ENCODE data around the gene IFI44L. TPM values are rescaled to one million over a fixed set of nuclear protein-coding genes. Genes with fewer than 3 reads are reported as not detected.

The IFI44L gene
- total and polyA plus RNA-seq, 2 experiments from 2014 or later: 0.23 TPM; not detected in 1

DNA sequence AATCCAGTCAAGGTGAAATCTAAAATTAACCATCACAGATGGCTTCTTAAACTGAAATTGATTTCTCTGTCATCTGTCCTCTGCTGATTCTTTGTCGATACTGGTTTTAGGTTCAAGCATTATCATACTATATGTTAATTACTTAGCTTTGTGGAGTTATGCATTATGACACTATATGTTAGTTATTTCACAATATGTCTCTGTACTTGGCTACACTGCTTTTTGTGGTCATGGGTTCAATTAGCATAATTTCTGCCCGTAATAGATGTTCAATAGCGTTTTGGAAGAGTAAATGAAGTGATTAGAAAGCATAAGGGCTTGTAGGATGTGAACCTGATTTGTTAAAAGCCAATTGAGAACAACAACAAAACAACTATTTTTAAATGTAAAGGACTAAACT lies 57.5 kb downstream of the IFI44L start:
- 81 to 82% methylated on average over 3 of the region's 3 CpGs for WGBS, 2 experiments (ENCODE audit: low coverage in 1 of 2, low lambda C conversion rate in 2 of 2, missing lambda C conversion rate in 2 of 2)
- no peaks in the 10 kb centered on the region for H3F3A ChIP-seq (ENCODE audit: insufficient read depth)

GRCh38 chr1:78678324-78678723 lies 58.1 kb downstream of the IFI44L start:
- Histone ChIP-seq H3K9ac (no peak overlapping the region), H3K9me2 (ENCODE audit: insufficient read depth) (no peaks in the 10 kb centered on the region), H4K20me1 (ENCODE audit: insufficient read depth) (no peaks in the 10 kb centered on the region), H3K27me3 (replicated peaks; ENCODE audit: insufficient read depth) (no peaks in the 10 kb centered on the region), H3K4me1 (ENCODE audit: insufficient read depth) (peaks cover 7% of the 10 kb centered on the region; the same call in 1 of the 2 replicates), H2AFZ (peak overlapping the region; percentile 30; the same call in 1 of the 2 replicates), H3K27ac (no peak overlapping the region), H3K79me2 (ENCODE audit: insufficient read depth) (no peaks in the 10 kb centered on the region), H3F3A (ENCODE audit: insufficient read depth) (no peaks in the 10 kb centered on the region), H3K9me3 (ENCODE audit: low read depth) (no peaks in the 10 kb centered on the region), H3K4me3 (no peak overlapping the region), H3K4me2 (ENCODE audit: unreplicated experiment) (no peak overlapping the region), H3K36me3 (ENCODE audit: low read depth) (no peaks in the 10 kb centered on the region)
- TF ChIP-seq EZH2phosphoT487 (IDR thresholded peaks at IDR 0.05; ENCODE audit: insufficient read depth, low read depth) (no peak), EZH2 (IDR thresholded peaks at IDR 0.05; ENCODE audit: insufficient read depth, poor library complexity, severe bottlenecking) (no peak)
- in situ Hi-C loops (cut with MboI): loop anchor here (25.0 kb wide), 1 partner anchor 509 kb away; no protein-coding TSS in a partner anchor
- DNase-seq: no peak

More for the DNA sequence above, 57.5 kb downstream of the IFI44L start:
- H3K4me1 ChIP-seq (ENCODE audit: insufficient read depth): peaks cover 6% of the 10 kb centered on the region; the same call in 1 of the 2 replicates
- peak overlapping the region; percentile 30; the same call in 1 of the 2 replicates for H2AFZ ChIP-seq
- in situ Hi-C loops (cut with MboI): loop anchor here (25.0 kb wide), 1 partner anchor 510 kb away; no protein-coding TSS in a partner anchor
- H3K36me3 ChIP-seq (ENCODE audit: low read depth): no peaks in the 10 kb centered on the region
- TF ChIP-seq EZH2phosphoT487 (IDR thresholded peaks at IDR 0.05; ENCODE audit: insufficient read depth, low read depth): no peak
- TF ChIP-seq EZH2 (IDR thresholded peaks at IDR 0.05; ENCODE audit: insufficient read depth, poor library complexity, severe bottlenecking): no peak
- H3K4me2 ChIP-seq (ENCODE audit: unreplicated experiment): no peak overlapping the region
- no peaks in the 10 kb centered on the region for H3K27me3 ChIP-seq (replicated peaks; ENCODE audit: insufficient read depth)
- no peaks in the 10 kb centered on the region for H3K9me2 ChIP-seq (ENCODE audit: insufficient read depth)
- no peak overlapping the region for H3K4me3 ChIP-seq
- no peak overlapping the region for H3K9ac ChIP-seq
- no peak overlapping the region for H3K27ac ChIP-seq
- H3K9me3 ChIP-seq (ENCODE audit: low read depth): no peaks in the 10 kb centered on the region
- DNase-seq: no peak
- no peaks in the 10 kb centered on the region for H4K20me1 ChIP-seq (ENCODE audit: insufficient read depth)
- H3K79me2 ChIP-seq (ENCODE audit: insufficient read depth): no peaks in the 10 kb centered on the region

DNA sequence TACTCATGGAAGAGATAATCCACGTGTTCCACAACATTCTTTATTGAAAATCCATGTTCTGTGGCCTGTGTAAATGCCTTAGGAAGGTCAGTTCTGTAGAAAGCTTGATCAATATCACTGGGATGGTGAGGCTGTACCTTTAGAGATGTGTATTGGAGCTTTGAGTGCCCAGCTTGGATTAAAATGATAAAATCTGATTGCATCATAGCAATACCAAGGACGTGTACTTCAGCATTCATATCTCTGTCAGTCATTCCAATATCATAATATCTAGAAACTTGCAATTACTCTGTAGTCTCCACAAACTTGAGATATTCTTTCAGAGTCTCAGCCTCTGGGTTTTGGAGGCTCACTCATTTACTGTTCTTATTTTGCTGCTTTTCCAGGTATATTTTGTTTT lies 61.0 kb downstream of the IFI44L start:
- no peak for TF ChIP-seq EZH2phosphoT487 (IDR thresholded peaks at IDR 0.05; ENCODE audit: insufficient read depth, low read depth)
- no peak for TF ChIP-seq EZH2 (IDR thresholded peaks at IDR 0.05; ENCODE audit: insufficient read depth, poor library complexity, severe bottlenecking)
- H3F3A ChIP-seq (ENCODE audit: insufficient read depth): no peaks in the 10 kb centered on the region
- no peaks in the 10 kb centered on the region for H3K27me3 ChIP-seq (replicated peaks; ENCODE audit: insufficient read depth)
- WGBS, 2 experiments (ENCODE audit: low coverage in 1 of 2, low lambda C conversion rate in 2 of 2, missing lambda C conversion rate in 2 of 2): 72 to 89% methylated on average over 2 of the region's 2 CpGs
- no peak overlapping the region for H3K4me2 ChIP-seq (ENCODE audit: unreplicated experiment)
- H3K4me1 ChIP-seq (ENCODE audit: insufficient read depth): peaks cover 7% of the 10 kb centered on the region; the same call in 1 of the 2 replicates
- no peaks in the 10 kb centered on the region for H3K36me3 ChIP-seq (ENCODE audit: low read depth)
- H3K79me2 ChIP-seq (ENCODE audit: insufficient read depth): no peaks in the 10 kb centered on the region
- no peaks in the 10 kb centered on the region for H3K9me3 ChIP-seq (ENCODE audit: low read depth)
- no peak overlapping the region for H3K27ac ChIP-seq
- no peaks in the 10 kb centered on the region for H3K9me2 ChIP-seq (ENCODE audit: insufficient read depth)
- in situ Hi-C loops (cut with MboI): loop anchor here (25.0 kb wide), 1 partner anchor 506 kb away; no protein-coding TSS in a partner anchor
- H2AFZ ChIP-seq: no peak overlapping the region
- no peak overlapping the region for H3K9ac ChIP-seq
- no peaks in the 10 kb centered on the region for H4K20me1 ChIP-seq (ENCODE audit: insufficient read depth)
- no peak overlapping the region for H3K4me3 ChIP-seq
- DNase-seq: no peak

GRCh38 chr1:78682496-78682895 lies 62.2 kb downstream of the IFI44L start:
- in situ Hi-C loops (cut with MboI): loop anchor here (25.0 kb wide), 1 partner anchor 505 kb away; no protein-coding TSS in a partner anchor

More at GRCh38 chr1:78682496-78682895, 62.2 kb downstream of the IFI44L start:
- no peak overlapping the region for H3K4me2 ChIP-seq (ENCODE audit: unreplicated experiment)
- no peaks in the 10 kb centered on the region for H3K36me3 ChIP-seq (ENCODE audit: low read depth)
- no peak overlapping the region for H3K4me3 ChIP-seq
- no peaks in the 10 kb centered on the region for H3K27me3 ChIP-seq (replicated peaks; ENCODE audit: insufficient read depth)
- H3K9me2 ChIP-seq (ENCODE audit: insufficient read depth): no peaks in the 10 kb centered on the region
- no peaks in the 10 kb centered on the region for H3K79me2 ChIP-seq (ENCODE audit: insufficient read depth)
- whole genome bisulfite sequencing, 2 experiments (ENCODE audit: low coverage in 1 of 2, low lambda C conversion rate in 2 of 2, missing lambda C conversion rate in 2 of 2): 69 to 70% methylated on average over 3 of the region's 3 CpGs
- DNase-seq: peak; percentile 44
- TF ChIP-seq EZH2 (IDR thresholded peaks at IDR 0.05; ENCODE audit: insufficient read depth, poor library complexity, severe bottlenecking): no peak
- no peak for TF ChIP-seq EZH2phosphoT487 (IDR thresholded peaks at IDR 0.05; ENCODE audit: insufficient read depth, low read depth)
- peaks cover 9% of the 10 kb centered on the region for H3K4me1 ChIP-seq (ENCODE audit: insufficient read depth)
- H3K9ac ChIP-seq: no peak overlapping the region
- no peak overlapping the region for H3K27ac ChIP-seq
- H3K9me3 ChIP-seq (ENCODE audit: low read depth): no peaks in the 10 kb centered on the region
- H2AFZ ChIP-seq: 0 out of 2 replicates have a peak overlapping the region, but pooled peaks have one; percentile 22
- peaks cover 3% of the 10 kb centered on the region; the same call in 1 of the 2 replicates for H3F3A ChIP-seq (ENCODE audit: insufficient read depth)
- H4K20me1 ChIP-seq (ENCODE audit: insufficient read depth): no peaks in the 10 kb centered on the region
